ELF-1 (cell line): ENCODE measurements around the gene ALOX15.
"Not testable (repeated sequence)": the region's sequence is repeated elsewhere in the genome, so short reads cannot be mapped to it uniquely, and the experiment has no call there.

Experiments
- DNase-seq: peaks from one replicate; pipeline ENCODE4 v3.0.0-alpha.2; 2016; ENCODE audit warnings: low read depth, low spot score

ALOX15 gene

DNA sequence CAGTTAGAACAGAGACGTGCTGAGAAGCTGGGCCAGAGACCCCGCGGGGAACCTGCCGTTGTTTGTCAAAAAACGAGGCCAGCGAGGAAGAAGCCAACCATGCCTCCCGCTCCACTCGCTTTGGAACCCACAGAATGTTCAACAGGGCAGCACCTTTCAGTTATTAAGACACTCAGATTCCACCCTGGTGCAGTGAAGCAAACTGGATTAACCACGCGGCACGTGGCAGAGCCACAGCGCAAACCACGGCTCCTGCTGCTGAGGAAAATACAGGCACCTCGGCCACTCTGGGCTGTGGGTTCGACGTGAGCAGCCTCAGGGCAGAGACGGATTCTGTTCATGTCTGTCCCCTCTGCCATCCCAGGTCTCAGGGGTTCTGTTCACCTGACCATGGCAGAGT is 24.4 kb downstream of the ALOX15 start:
- no peak for DNase-seq

DNA sequence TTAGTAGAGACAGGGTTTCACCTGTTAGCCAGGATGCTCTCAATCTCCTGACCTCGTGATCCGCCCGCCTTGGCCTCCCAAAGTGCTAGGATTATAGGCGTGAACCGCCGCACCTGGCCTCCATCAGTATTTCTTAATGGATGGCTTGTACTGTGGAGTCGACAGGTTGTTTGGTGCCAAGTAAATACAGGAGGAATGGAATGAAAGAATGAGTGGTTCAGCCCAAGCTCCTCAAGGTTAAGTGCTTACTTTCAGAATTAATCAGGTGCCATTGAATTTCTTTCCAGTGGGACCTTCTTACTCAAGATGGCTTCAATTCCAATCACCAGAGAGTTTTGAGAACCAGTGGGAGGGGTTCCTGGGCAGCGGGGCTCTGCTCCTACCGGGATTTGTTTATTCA is 25.0 kb downstream of the ALOX15 start:
- no peak for DNase-seq

DNA sequence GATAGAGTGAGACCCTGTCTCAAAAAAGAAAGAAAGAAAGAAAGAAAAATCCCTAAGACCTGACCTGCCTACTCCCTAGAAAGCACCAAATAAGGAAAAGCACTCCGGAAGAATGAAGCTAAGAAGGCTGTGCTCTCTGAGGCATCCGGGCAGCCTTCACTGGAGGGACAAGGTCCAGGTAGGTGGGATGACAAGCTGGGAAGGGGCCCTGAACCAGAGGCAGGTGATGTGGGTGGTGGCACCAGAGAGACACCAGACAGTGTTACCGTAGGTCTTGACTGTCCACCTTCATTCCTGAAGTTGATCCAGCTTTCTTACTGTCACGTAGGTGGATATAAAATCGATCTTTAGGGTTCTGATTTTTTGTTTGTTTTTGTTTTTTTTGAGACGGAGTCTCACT is 30.8 kb downstream of the ALOX15 start:
- peak; percentile 14 for DNase-seq

DNA sequence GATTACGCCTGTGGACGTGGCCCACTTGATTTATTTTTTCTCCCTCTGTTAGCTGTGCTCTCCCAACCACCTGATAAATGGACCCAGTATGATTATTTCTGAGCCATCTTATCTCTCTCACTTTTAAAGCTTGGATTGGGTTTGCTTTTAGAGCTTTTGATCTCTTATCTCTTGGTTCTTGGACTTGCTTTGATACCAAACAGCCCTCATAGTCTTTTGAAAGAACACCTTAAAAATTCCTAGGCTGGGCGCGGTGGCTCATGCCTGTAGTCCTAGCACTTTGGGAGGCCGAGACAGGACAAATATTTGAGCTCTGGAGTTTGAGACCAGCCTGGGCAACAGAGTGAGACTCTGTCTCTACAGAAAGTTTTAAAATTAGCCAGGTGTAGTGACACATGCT is 31.3 kb downstream of the ALOX15 start:
- DNase-seq, result peak; percentile 30

DNA sequence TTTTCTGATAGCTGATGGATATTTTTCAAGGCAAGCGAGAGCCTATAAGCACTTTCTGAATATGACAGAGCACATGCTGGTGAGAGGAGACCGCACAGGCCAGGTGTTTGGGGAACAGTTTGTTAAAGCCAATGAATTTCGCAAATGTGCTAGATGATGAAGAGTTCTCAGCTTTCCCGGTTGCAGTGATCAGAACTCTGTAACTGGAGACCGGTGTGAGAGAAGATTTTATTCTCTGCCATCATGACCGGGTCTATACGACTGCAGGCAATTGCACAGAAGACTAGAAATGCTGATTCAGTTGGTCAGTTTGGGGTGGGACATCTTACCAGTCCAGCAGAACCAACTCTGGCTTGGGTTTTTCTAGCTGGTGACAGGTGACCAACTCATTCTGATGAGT is 31.7 kb downstream of the ALOX15 start:
- DNase-seq, result no peak

DNA sequence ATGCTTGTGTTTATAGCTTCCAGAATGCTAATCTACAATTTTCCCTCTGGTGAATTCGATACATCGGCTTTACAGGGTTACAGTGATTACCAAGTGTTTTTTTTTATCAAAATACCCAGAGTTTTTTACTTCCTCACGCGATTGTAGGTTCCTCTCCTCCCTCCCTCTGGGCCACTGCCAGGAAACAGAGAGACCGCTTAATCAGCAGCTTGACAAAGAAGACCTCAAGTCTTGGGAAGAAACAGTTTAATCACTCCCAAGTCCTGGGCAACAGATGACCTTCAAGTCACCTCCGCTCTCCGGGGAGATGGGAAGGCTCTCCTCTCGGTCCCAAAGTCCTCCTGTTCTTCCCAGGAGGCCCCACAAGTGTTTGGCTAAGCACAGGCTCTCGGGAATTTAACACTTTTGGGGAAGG is 33.7 kb downstream of the ALOX15 start:
- peak; percentile 28 for DNase-seq

DNA sequence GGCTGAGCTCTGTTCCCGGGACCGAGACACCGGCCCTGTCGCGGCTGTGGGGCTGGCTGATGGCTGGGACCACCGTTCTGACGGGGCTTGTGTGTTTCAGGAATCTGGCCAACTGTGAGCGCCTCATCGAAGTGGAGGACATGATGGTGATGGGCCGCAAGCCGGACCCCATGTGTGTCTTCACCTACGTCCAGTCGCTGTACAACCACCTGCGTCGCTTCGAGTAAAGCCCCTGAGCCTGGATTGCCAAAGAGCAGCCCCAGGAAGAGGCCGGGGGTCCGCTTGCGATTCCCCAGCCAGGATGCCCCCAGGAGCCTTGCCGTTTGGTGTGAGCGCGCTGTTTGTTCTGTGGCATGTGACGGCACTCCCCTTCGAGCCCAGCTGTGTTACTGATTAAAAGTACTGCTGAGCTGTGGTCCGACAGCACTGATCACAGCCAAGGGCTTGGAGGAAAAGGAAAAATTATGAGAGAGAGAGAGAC is 34.2 kb downstream of the ALOX15 start:
- DNase-seq, result peak; percentile 16

DNA sequence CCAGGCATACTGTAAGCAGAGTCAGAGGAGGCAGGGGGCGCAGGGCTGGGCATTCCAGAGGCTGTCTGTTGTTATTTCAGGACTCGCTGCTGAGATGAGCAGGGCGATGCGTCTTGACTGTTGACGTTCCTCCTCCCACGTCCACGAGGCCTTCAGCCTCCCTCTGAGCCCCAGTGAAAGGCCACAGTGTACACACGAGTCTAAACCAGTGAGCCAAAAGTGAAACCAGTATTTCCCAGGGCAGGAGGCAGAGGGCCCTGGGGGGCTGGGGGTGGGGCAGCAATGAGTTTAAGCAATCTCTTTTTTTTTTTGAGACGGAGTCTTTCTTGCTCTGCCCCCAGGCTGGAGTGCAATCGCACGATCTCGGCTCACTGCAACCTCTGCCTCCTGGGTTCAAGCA is 35.7 kb downstream of the ALOX15 start:
- peak; percentile 63 for DNase-seq

DNA sequence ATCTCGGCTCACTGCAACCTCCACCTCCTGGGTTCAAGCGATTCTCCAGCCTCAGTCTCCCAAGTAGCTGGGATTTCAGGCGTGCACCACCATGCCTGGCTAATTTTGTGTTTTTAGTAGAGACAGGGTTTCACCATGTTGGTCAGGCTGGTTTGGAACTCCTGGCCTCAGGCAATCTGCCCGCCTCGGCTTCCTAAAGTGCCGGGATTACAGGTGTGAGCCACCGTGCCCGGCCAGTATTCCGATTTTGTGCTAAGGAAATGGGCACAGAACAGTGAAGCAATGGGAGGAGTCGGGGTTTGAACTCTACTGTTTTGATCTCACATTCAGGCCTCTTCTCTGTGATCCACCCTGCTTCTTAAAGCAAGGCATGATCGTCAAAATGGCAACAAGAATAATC is 36.7 kb downstream of the ALOX15 start:
- DNase-seq, result peak; percentile 8

DNA sequence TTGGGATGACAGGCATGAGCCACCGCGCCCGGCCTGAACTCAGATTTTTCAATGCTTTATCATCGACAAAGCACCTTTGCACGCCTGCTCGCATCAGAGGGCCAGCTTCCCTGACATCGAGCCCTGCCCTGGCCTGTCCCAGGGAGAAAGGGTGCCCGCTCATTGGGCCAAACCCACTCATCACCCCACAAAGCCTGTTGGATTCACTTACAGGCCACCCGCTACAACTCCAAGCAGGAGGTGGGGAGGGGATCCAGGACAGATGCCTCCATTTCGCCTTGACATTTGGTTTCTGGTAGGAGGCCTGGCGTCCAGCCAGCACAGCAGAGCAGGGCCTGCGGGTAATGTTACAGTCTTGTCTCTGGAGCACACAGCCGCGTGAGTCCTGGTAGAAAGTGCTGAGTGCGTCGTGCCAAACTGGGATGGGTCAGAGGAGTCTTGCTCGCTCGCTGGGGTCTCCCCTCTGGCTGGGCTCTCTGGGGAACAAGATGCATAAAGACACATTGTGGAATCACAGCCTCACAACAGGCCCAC is 37.3 kb downstream of the ALOX15 start:
- DNase-seq, result peak; percentile 53

DNA sequence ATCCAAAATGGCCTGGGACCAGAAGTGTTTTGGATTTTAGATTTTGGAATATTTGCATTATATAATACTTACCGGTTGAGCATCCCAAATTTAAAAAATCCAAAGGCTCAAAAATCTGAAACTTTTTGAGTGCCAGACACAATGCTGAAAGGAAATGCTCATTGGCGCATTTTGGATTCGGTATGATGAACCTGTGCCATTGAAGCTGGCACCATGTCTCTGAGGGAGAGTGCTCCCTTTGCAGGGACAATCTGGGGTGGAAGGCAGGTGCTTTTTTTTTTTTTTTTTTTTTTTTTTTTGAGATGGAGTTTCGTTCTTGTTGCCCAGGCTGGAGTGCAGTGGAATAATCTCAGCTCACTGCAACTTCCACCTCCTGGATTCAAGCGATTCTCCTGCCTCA is 39.4 kb downstream of the ALOX15 start:
- DNase-seq, result no peak

DNA sequence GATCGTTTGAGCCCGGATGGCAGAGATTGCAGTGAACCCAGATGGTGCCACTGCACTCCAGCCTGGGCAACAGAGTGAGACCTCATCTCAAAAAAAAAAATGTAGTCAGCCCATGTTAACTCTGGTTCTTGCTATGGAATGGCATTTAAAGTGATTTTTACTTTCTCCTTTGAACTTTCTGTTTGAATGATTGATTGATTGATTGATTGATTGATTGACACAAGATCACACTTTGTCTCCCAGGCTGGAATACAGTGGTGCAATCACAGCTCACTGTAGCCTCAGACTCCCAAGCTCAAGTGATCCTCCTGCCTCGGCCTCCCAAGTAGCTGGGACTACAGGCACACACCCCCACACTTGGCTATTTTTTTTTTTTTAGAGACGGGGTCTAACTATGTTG is 40.2 kb downstream of the ALOX15 start:
- no peak for DNase-seq

DNA sequence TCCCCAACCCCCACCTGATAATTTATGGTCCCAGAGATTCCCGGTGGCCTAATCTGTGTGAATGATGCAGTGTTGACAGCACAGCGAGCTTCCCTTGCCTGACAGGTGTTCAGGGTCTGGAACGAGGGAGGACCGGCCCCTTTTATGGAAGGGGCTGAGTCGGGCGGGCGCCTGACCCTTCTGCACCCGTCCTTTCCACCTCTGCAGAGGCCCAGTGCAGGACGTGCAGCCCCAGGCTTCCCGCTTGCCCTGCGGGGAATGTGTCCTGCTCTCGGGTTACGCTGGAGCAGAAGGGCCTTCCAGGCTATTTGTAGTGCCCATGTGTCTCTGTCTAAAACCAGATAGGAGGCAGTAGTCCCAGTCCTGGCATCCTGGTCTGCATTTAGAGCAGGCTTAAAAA is 40.9 kb downstream of the ALOX15 start:
- peak; percentile 94 for DNase-seq

DNA sequence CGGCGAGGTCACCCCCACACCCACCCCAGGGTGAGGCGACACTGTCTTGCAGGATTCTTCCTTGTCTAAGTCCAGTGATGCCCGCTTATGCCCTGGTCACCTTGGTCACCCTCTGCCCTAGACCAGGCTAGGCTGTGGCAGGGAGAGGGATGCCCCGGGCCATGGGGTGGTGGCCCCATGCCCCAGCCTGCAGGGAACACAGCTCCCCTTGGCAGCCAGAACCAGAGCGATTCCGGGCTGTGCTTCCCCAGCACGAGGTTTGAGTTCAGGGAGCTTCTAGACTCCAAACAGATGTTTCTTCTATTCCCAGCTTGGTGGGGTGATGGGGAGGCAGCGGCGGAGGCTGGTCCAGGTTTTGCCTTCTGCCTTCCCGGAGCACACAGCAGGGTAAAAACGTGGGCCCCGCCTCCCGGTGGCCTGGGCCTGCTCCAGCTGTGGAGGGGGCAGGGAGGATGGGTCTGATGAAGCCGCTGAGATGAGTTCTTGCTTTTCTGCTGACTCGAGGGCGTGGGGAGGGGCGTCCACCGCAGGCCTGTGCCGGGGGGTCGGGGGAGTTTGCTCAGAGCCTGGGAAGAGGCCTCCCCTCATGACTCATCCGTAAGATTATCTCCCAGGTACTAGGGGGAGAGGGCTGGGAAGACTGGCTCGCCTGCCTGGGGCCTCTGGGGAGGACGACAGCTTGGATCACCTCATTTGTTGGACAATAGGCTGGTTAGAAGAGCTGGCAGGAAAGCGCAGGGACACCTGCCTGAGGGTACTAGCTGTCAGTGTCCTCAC is 41.8 kb downstream of the ALOX15 start:
- DNase-seq, result peak; percentile 99

DNA sequence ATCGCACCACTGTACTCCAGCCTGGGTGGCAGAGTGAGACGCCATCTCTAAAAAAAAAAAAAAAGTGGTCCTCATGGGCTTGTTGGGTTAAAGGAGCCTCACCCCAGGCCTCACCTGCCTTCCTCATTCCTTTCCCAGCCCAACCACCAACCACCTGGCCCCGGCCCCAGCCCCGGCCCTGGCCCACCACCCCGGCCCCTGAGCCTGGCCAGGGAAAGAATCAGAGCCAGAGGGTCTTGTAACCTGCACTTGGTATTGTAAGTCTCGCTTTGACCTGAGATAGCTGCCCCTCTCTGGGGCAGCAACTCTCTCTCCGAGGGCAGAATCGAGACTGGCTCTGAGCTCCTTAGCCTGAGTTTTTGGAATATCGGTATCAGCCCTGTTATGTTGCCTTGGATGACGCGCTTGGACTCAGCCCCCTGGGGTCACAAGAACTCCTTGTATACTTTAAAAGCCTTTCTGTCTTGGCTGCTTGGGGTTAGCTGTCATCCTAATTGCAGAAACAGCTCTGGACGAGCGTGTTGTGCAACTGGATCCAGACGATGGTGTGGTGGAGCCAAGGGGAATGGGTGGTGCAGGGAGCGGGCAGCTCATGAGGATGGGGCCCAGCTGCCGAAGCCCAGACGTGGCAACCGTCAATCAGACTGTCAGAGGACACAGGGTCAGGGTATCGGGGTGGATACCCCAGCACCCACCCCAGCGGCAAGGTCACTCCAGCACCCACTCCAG is 42.5 kb downstream of the ALOX15 start:
- peak; percentile 71 for DNase-seq

DNA sequence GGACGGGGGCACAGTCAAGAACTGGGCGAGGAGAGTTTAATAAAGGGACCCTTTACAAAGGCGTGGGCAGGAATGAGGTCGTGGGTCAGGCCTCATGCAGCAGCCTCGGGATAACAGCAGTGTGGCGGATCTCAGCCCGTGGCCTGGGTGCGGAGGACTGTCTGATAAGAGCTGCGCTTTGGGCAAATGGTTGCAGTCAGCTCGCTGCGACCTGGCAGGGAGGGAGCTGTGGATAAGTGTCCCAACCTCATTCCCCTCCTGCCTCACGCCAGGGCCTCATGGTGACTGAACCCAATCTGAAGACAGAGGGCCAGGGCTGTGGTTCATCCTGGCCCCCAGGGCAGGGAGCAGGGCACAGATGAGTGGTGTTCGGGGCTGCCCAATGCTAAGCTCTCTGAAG is 43.5 kb downstream of the ALOX15 start:
- no peak for DNase-seq

DNA sequence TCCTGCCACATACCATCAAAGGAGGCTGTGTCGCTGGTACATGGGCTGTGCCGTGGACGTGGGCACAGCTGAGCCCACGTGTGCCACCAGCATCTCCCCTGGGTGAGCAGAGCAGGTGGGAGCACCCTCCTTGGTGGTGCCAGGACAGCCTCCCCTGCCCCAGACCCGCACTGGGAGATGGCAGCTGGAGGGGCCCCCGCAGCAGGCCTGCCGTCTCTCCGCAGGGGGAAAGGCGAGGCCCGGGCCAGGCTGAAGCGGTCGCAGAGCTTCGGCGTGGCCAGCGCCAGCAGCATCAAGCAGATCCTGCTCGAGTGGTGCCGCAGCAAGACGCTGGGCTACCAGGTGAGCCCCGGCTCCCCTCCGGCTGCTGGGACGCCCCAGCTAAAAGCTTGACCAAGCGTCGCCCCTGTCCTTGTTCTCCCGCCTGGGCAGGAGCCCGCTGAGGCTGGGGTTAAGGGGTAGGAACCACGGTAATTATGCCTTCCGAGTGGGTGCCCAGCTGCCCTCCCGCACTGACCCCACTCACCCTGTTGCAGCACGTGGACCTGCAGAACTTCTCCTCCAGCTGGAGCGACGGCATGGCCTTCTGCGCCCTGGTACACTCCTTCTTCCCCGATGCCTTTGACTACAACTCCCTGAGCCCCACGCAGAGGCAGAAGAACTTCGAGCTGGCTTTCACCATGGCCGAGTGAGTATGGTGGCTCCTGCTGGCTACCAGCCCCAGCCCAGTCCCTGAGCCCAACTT is 44.7 kb downstream of the ALOX15 start:
- DNase-seq, result no peak

DNA sequence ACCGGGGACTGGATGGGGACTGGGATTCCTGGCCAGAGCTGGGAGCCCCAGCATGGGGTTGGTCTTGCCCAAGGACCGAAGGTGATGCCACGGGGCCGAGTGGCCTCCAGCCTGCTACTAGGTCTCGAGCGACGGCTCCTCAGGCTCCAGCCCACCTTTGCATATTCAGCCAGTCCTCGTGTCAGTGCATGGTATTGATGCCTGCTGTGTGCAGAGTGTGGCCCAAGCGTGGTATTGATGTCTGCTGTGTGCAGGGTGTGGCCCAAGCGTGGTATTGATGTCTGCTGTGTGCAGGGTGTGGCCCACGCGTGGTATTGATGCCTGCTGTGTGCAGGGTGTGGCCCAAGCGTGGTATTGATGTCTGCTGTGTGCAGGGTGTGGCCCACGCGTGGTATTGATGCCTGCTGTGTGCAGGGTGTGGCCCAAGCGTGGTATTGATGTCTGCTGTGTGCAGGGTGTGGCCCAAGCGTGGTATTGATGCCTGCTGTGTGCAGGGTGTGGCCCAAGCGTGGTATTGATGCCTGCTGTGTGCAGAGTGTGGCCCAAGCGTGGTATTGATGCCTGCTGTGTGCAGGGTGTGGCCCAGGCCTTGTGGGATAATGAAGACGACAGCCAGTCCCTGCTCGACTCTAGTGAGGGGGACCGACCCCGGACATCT is 45.7 kb downstream of the ALOX15 start:
- DNase-seq, result not testable (repeated sequence)

DNA sequence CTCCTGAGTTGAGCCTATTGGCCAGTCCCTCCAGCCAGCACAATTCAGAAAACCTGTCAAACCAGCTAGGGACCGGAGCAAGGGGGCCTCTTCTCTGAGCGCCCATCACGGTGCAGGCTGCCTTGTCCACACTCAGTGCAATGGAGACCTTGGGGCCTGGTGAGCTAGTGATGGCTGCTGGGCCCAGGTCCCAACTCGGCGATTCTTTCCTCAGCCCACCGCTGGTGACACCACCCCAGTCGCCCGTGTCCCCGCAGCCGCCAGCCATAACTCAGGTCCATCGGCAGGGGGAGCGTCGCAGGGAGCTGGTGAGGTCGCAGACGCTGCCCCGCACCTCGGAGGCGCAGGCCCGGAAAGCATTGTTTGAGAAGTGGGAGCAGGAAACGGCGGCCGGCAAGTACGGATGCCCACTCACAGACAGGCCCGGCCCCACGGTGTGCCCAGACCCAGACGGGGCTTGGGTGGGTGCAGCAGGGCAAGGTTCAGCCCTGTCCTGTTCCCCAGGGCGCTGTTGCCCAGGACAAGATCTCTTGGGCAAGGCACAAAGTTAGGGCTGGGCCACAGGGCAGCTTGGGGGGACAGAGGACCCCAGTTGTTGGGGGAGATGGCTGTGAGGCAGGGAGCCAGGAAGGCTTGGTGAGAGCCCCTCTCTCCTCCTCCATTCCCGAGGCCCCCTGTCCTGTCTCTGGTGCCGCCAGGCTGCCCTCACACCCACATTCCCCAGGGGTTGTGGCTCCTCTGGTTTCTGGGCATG is 46.4 kb downstream of the ALOX15 start:
- peak; percentile 79 for DNase-seq

DNA sequence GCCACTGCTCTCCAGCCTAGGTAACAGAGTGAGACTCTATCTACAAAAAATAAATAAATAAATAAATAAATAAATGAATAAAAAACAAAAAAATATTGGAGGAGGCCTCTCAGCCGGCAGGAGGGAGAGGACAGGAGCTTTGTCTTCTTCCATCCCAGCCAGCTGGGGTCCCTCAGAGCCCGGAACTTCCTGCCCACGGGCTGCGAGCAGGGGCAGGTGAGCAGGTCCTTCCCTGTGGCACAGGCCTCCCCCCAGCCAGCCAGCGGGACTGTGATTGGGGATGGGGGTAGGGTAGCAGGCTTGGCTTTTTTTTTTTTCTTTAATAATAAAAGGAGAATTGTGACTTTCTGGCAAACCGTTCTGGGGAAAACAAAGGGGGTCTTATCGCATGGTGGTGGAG is 47.1 kb downstream of the ALOX15 start:
- DNase-seq, result no peak

DNA sequence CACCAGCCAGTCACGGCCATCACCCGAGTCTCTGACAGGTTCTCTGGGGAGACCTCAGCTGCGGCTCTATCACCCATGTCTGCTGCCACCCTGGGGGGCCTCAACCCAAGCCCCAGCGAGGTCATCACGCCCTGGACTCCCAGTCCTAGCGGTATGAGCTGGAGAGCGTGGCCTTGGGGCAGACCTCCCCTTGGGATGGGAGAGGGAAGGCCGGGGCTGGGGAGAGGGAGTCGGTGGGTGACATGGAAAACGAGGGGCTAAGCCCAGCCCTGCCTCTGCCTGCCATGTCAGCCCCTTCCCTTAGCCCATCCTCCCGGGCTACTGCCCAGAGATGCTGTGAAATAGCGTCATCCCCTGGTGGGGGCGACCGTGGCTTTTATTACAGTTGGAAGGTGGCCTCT is 48.5 kb downstream of the ALOX15 start:
- no peak for DNase-seq
